Skeletal muscle satellite cell (primary cell): ENCODE results near the gene SYNE4.
A peak's percentile ranks its signal among the peaks of the same experiment; 100 is the strongest.

Experiments used
- H3K27me3 ChIP-seq: 2 replicates; pipeline ENCODE4 v1.7.0; 2013; ENCODE audit warnings: low read length; ENCODE audit not compliant: control insufficient read depth, insufficient read depth
- H3K36me3 ChIP-seq: 2 replicates; pipeline ENCODE4 v1.7.0; 2013; ENCODE audit warnings: mild to moderate bottlenecking, control low read depth, low read length; ENCODE audit not compliant: insufficient read depth
- H3K4me1 ChIP-seq: 2 replicates; pipeline ENCODE4 v1.7.0; 2013; ENCODE audit warnings: low read length; ENCODE audit not compliant: control insufficient read depth, insufficient read depth
- H3K4me2 ChIP-seq: 2 replicates; pipeline ENCODE4 v1.7.0; 2013; ENCODE audit warnings: mild to moderate bottlenecking, low read length
- H3K4me3 ChIP-seq: 2 replicates; pipeline ENCODE4 v1.7.0; 2013; ENCODE audit warnings: low read length
- H3K9ac ChIP-seq: 2 replicates; pipeline ENCODE4 v1.7.0; 2013; ENCODE audit warnings: mild to moderate bottlenecking, low read depth, low read length, moderate library complexity
- H3K9me3 ChIP-seq: replicated peaks from 2 replicates; pipeline ENCODE4 v1.7.0; 2013; ENCODE audit warnings: mild to moderate bottlenecking, control low read depth, low read length

SYNE4 gene

GRCh38 chr19:36019061-36019670 lies 10.6 kb upstream of the SYNE4 start:
- H3K4me3 ChIP-seq, result no peak overlapping the region
- no peak overlapping the region for H3K9ac ChIP-seq
- H3K9me3 ChIP-seq, result no peaks in the 10 kb centered on the region
- H3K27me3 ChIP-seq, result no peaks in the 10 kb centered on the region
- peaks cover 4% of the 10 kb centered on the region for H3K4me1 ChIP-seq
- peaks cover 38% of the 10 kb centered on the region for H3K36me3 ChIP-seq
- no peak overlapping the region for H3K4me2 ChIP-seq

GRCh38 chr19:36014012-36014924 lies 5.7 kb upstream of the SYNE4 start, which contains the start of gene ALKBH6:
TSS of gene ALKBH6 (minus strand) at chr19:36014213. CDS start at chr19:36013397, 816 bp downstream.
- Histone ChIP-seq H3K4me3 (peak within 1 kb of the TSS; percentile 90), H3K4me2 (peak within 1 kb of the TSS; percentile 98), H3K9me3 (no peaks in the 10 kb centered on the region), H3K9ac (peak within 1 kb of the TSS; percentile 96), H3K4me1 (peaks cover 17% of the 10 kb centered on the region), H3K27me3 (no peaks in the 10 kb centered on the region), H3K36me3 (peaks cover 18% of the 10 kb centered on the region)

GRCh38 chr19:36013280-36014011 lies 4.8 kb upstream of the SYNE4 start:
- Histone ChIP-seq H3K4me2 (peak overlapping the region; percentile 98), H3K9me3 (no peaks in the 10 kb centered on the region), H3K4me3 (peak overlapping the region; percentile 90), H3K36me3 (peaks cover 14% of the 10 kb centered on the region), H3K9ac (peak overlapping the region; percentile 96), H3K4me1 (peaks cover 17% of the 10 kb centered on the region), H3K27me3 (no peaks in the 10 kb centered on the region)

- H3K4me1 ChIP-seq, result peaks cover 17% of the 10 kb centered on the region
- no peaks in the 10 kb centered on the region for H3K9me3 ChIP-seq
- no peaks in the 10 kb centered on the region for H3K36me3 ChIP-seq
- no peak overlapping the region for H3K4me3 ChIP-seq
- no peak overlapping the region for H3K9ac ChIP-seq
- no peaks in the 10 kb centered on the region for H3K27me3 ChIP-seq
- no peak overlapping the region for H3K4me2 ChIP-seq
Observed at GRCh38 chr19:36010402-36010801, 1.8 kb upstream of the SYNE4 start.

GRCh38 chr19:36009633-36010379 lies 1.2 kb upstream of the SYNE4 start:
- Histone ChIP-seq H3K9ac (peak overlapping the region; percentile 74), H3K9me3 (no peaks in the 10 kb centered on the region), H3K4me1 (peaks cover 17% of the 10 kb centered on the region), H3K27me3 (no peaks in the 10 kb centered on the region), H3K4me2 (peak overlapping the region; percentile 80), H3K4me3 (peak overlapping the region; percentile 63), H3K36me3 (no peaks in the 10 kb centered on the region)

- no peaks in the 10 kb centered on the region for H3K36me3 ChIP-seq
- H3K9ac ChIP-seq, result peak overlapping the region; percentile 74
- H3K4me1 ChIP-seq, result peaks cover 13% of the 10 kb centered on the region
Observed at GRCh38 chr19:36009220-36009619, 607 bp upstream of the SYNE4 start.

GRCh38 chr19:36006955-36007354 lies 1.7 kb downstream of the SYNE4 start:
- Histone ChIP-seq H3K9ac (no peak overlapping the region), H3K4me2 (no peak overlapping the region), H3K9me3 (no peaks in the 10 kb centered on the region), H3K27me3 (no peaks in the 10 kb centered on the region), H3K36me3 (no peaks in the 10 kb centered on the region), H3K4me1 (peaks cover 6% of the 10 kb centered on the region), H3K4me3 (no peak overlapping the region)

More at GRCh38 chr19:36009220-36009619, 607 bp upstream of the SYNE4 start:
- peak overlapping the region; percentile 80 for H3K4me2 ChIP-seq
- no peaks in the 10 kb centered on the region for H3K27me3 ChIP-seq
- no peaks in the 10 kb centered on the region for H3K9me3 ChIP-seq
- peak overlapping the region; percentile 63 for H3K4me3 ChIP-seq

- peaks cover 4% of the 10 kb centered on the region for H3K4me1 ChIP-seq
- no peak overlapping the region for H3K4me2 ChIP-seq
- H3K9me3 ChIP-seq, result no peaks in the 10 kb centered on the region
- no peaks in the 10 kb centered on the region for H3K27me3 ChIP-seq
- H3K9ac ChIP-seq, result no peak overlapping the region
- H3K36me3 ChIP-seq, result peaks cover 4% of the 10 kb centered on the region
- no peak overlapping the region for H3K4me3 ChIP-seq
Observed at GRCh38 chr19:36003284-36003683, 5.3 kb downstream of the SYNE4 start.

- no peak overlapping the region for H3K4me2 ChIP-seq
- no peak overlapping the region for H3K9ac ChIP-seq
- H3K27me3 ChIP-seq, result no peaks in the 10 kb centered on the region
- no peak overlapping the region for H3K4me3 ChIP-seq
- peaks cover 7% of the 10 kb centered on the region for H3K4me1 ChIP-seq
- H3K36me3 ChIP-seq, result peaks cover 4% of the 10 kb centered on the region
- H3K9me3 ChIP-seq, result no peaks in the 10 kb centered on the region
Observed at GRCh38 chr19:36001605-36002004, 7.0 kb downstream of the SYNE4 start.

- Histone ChIP-seq H3K4me1 (peaks cover 23% of the 10 kb centered on the region), H3K27me3 (no peaks in the 10 kb centered on the region), H3K4me3 (no peak overlapping the region), H3K36me3 (peaks cover 4% of the 10 kb centered on the region), H3K9ac (no peak overlapping the region), H3K4me2 (peak overlapping the region; percentile 97), H3K9me3 (no peaks in the 10 kb centered on the region)
Observed at GRCh38 chr19:35996777-35997176, 11.8 kb downstream of the SYNE4 start.
